OCI-LY3 (cell line): ENCODE data around the gene CHST11.

Experiments
- H2AFZ ChIP-seq: fragments of 200-600, 300-600 bp; shearing (Covaris generic); 2 replicates; pipeline ENCODE4 v1.6.0; 2014; ENCODE audit warnings: antibody characterized with exemption, low read depth, low read length
- H3K27ac ChIP-seq: fragments of 200-600, 300-600 bp; sonication (generic); 2 replicates; pipeline ENCODE4 v1.5.1; 2014; ENCODE audit warnings: mild to moderate bottlenecking, low read length, moderate library complexity, mixed read lengths
- H3K27me3 ChIP-seq: fragments of 200-600, 300-600 bp; sonication (generic); 2 replicates; pipeline ENCODE4 v1.6.1; 2014; ENCODE audit warnings: low read depth, low read length, mixed read lengths
- H3K36me3 ChIP-seq: fragments of 200-600, 300-600 bp; sonication (generic); replicated peaks from 2 replicates; pipeline ENCODE3; 2014; ENCODE audit warnings: low read depth, low read length, mixed read lengths
- H3K4me1 ChIP-seq: fragments of 300-600, 200-600 bp; sonication (generic); 2 replicates; pipeline ENCODE4 v1.6.1; 2014; ENCODE audit warnings: low read length, mixed read lengths
- H3K4me2 ChIP-seq: fragments of 200-600, 300-600 bp; sonication (generic); 2 replicates; pipeline ENCODE4 v1.6.1; 2014; ENCODE audit warnings: low read length, mixed read lengths
- H3K4me3 ChIP-seq: fragments of 300-600, 200-600 bp; sonication (generic); 2 replicates; pipeline ENCODE4 v1.5.1; 2014; ENCODE audit warnings: antibody characterized with exemption, mild to moderate bottlenecking, low read length, moderate library complexity
- H3K79me2 ChIP-seq: fragments of 300-600, 200-600 bp; shearing (Covaris generic); 2 replicates; pipeline ENCODE4 v1.6.1; 2014; ENCODE audit warnings: mild to moderate bottlenecking, low read length, mixed read lengths
- H3K9ac ChIP-seq: fragments of 300-600, 200-600 bp; shearing (Covaris generic); 2 replicates; pipeline ENCODE4 v1.6.0; 2014; ENCODE audit warnings: mild to moderate bottlenecking, low read length, moderate library complexity
- H3K9me3 ChIP-seq: fragments of 200-600, 300-600 bp; shearing (Covaris generic); 2 replicates; pipeline ENCODE4 v1.6.1; 2014; ENCODE audit warnings: low read length, mixed read lengths; ENCODE audit not compliant: insufficient read depth
- H4K20me1 ChIP-seq: fragments of 200-600, 300-600 bp; sonication (generic); 2 replicates; pipeline ENCODE4 v1.6.1; 2016; ENCODE audit warnings: low read length, mixed read lengths; ENCODE audit not compliant: insufficient read depth
- EZH2phosphoT487 ChIP-seq: fragments of 200-600 bp; shearing (Covaris generic); IDR thresholded peaks from 2 replicates; pipeline ENCODE4 v1.6.1; 2018; ENCODE audit warnings: antibody characterized with exemption, mixed run types, low read depth
- TF ChIP-seq, protein P1 (sequence below): fragments of 200-600, 300-600 bp; sonication (generic); IDR thresholded peaks from 2 replicates; pipeline ENCODE4 v1.5.1; 2014; ENCODE audit warnings: antibody characterized with exemption, low read length, low read depth

Gene CHST11

DNA sequence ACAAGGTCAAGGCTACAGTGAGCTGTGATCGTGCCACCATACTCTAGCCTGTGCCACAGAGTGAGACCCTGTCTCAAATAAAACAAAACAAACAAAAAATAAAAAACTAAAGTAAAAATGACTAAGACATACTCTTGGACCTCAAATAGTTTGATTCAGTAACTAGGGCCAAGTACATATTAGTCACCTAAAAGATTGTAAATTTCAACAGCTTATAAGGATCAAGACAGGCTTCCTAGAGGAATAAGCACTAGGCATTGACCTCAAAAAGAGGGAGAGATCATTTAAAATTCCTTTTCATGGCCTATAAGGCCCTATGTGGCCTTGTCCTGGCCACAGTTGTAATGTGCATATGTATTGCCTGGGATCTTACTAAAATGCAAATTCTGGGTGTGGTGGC lies 46.0 kb upstream of the CHST11 start:
- Histone ChIP-seq H3K9ac (no peak overlapping the region), H3K4me1 (peaks cover 16% of the 10 kb centered on the region), H2AFZ (no peak overlapping the region)

DNA sequence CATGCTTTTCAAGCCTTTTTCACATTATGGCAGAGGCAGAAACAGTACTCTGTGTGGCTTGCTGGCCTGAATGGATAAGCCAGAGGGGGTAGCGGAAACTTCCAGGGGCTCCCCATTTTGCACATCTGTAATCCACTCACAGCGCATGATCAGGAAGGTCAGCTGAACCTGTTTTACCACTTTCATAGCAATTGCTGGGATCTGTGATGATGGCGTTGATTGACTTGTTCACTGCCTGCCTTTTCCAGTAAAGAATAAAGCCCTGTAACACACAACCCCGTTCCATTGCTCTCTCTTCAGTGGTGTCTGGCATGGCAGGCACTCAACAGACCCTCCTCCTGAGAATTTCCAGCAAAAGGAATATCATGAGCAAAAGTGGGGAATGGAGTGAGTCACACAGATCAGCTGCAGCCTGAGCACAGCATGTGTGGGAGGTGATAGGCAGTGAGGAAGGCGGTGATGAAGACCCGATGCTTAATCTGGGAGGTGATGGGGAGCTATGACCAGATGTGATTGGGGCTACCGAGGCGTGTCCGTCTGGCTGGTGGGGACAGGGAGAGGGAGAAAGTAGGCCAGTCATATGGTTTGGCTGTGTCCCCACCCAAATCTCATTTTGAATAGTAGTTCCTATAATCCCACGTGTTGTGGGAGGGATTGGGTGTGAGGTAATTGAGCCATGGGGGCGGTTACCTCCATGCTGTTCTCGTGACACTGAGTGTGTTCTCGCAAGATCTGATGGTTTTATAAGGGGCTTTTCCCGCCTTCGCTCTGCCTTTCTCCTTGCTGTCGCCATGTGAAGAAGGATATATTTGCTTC lies 44.7 kb upstream of the CHST11 start:
- Histone ChIP-seq H2AFZ (peak overlapping the region; percentile 52), H3K9me3 (no peaks in the 10 kb centered on the region), H3K79me2 (no peaks in the 10 kb centered on the region), H3K4me2 (peak overlapping the region; percentile 62), H3K36me3 (no peaks in the 10 kb centered on the region), H3K4me1 (peaks cover 16% of the 10 kb centered on the region), H4K20me1 (no peaks in the 10 kb centered on the region), H3K4me3 (peak overlapping the region; percentile 32; the same call in 1 of the 2 replicates), H3K9ac (no peak overlapping the region), H3K27me3 (peaks cover 16% of the 10 kb centered on the region), H3K27ac (no peak overlapping the region)
- TF ChIP-seq, protein P1, sequence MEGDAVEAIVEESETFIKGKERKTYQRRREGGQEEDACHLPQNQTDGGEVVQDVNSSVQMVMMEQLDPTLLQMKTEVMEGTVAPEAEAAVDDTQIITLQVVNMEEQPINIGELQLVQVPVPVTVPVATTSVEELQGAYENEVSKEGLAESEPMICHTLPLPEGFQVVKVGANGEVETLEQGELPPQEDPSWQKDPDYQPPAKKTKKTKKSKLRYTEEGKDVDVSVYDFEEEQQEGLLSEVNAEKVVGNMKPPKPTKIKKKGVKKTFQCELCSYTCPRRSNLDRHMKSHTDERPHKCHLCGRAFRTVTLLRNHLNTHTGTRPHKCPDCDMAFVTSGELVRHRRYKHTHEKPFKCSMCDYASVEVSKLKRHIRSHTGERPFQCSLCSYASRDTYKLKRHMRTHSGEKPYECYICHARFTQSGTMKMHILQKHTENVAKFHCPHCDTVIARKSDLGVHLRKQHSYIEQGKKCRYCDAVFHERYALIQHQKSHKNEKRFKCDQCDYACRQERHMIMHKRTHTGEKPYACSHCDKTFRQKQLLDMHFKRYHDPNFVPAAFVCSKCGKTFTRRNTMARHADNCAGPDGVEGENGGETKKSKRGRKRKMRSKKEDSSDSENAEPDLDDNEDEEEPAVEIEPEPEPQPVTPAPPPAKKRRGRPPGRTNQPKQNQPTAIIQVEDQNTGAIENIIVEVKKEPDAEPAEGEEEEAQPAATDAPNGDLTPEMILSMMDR = no peak
- no peak for TF ChIP-seq EZH2phosphoT487

More for the DNA sequence above, 46.0 kb upstream of the CHST11 start:
- Histone ChIP-seq H3K79me2 (no peaks in the 10 kb centered on the region), H4K20me1 (no peaks in the 10 kb centered on the region), H3K27ac (no peak overlapping the region), H3K36me3 (no peaks in the 10 kb centered on the region), H3K9me3 (no peaks in the 10 kb centered on the region), H3K27me3 (peaks cover 12% of the 10 kb centered on the region), H3K4me3 (no peak overlapping the region), H3K4me2 (no peak overlapping the region)
- no peak for TF ChIP-seq EZH2phosphoT487
- TF ChIP-seq, protein P1 = no peak

DNA sequence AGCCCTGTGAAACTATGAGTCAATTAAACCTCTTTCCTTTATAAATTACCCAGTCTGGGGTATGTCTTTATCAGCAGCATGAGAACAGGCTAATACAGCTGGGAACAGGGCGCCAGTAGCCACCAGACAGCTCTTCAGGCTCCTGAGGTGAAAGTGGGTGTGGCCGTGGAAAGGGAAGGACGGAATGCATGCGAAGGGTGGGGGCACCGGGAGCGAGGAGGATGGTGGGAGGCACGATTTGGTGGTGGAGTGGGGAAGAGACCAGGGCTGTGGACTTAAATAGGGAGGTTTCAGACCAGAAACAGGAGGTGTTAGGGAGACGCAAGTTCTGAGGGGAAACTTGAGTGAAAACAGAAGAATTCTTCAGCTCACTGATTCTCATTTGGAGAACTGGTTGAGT lies 44.1 kb upstream of the CHST11 start:
- Histone ChIP-seq H3K9me3 (no peaks in the 10 kb centered on the region), H3K27ac (no peak overlapping the region)
- TF ChIP-seq, protein P1 = no peak
- no peak for TF ChIP-seq EZH2phosphoT487

DNA sequence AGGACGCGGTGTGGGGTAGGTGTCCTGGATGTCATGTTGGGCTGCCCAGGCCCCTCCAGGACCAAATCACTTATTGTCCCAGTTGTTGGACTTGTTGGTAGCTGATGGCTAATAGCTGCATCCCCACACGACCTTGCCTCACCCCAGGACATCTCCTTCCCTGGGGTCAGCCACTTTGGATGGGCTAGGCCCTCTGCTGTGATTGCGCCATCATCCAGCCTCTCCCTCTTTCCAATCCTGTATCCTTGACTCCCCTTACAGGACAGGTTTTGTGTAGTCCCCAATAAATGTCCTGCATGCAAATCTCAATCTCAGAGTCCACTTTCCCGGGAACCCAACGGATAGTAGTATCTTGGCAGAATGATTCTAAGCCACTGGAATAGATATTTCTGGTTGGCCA lies 43.4 kb upstream of the CHST11 start:
- H3K9ac ChIP-seq = no peak overlapping the region
- H3K9me3 ChIP-seq = no peaks in the 10 kb centered on the region
- H4K20me1 ChIP-seq = no peaks in the 10 kb centered on the region
- H3K27ac ChIP-seq = no peak overlapping the region
- H3K4me2 ChIP-seq = no peak overlapping the region
- H3K4me1 ChIP-seq = peaks cover 16% of the 10 kb centered on the region
- TF ChIP-seq, protein P1 = no peak
- no peak for TF ChIP-seq EZH2phosphoT487
- peaks cover 17% of the 10 kb centered on the region for H3K27me3 ChIP-seq
- no peaks in the 10 kb centered on the region for H3K36me3 ChIP-seq
- no peaks in the 10 kb centered on the region for H3K79me2 ChIP-seq
- H3K4me3 ChIP-seq = no peak overlapping the region
- no peak overlapping the region for H2AFZ ChIP-seq

More for the DNA sequence above, 44.1 kb upstream of the CHST11 start:
- Histone ChIP-seq H3K4me3 (no peak overlapping the region), H3K36me3 (no peaks in the 10 kb centered on the region), H3K9ac (no peak overlapping the region), H3K79me2 (no peaks in the 10 kb centered on the region), H2AFZ (no peak overlapping the region; the same call in 1 of the 2 replicates), H3K27me3 (peaks cover 17% of the 10 kb centered on the region), H3K4me1 (peaks cover 16% of the 10 kb centered on the region), H3K4me2 (0 out of 2 replicates have a peak overlapping the region, but pooled peaks have one; percentile 62), H4K20me1 (no peaks in the 10 kb centered on the region)
